ENCODE measurements around the gene ENTPD8. TPM values are rescaled to one million over a fixed set of nuclear protein-coding genes. Genes with fewer than 3 reads are reported as not detected.

ENTPD8 gene
- total and polyA plus RNA-seq, 10 of the 15 experiments (the other 5 are each of a cell fraction or from before 2014, with no cell fraction given) = not detected

GRCh38 chr9:137486545-137487453, 45.6 kb upstream of the ENTPD8 start:
- H3K4me1 ChIP-seq (ENCODE audit: control insufficient read depth, insufficient read depth, low read length) = no peaks in the 10 kb centered on the region
- H3K27ac ChIP-seq (ENCODE audit: control insufficient read depth, insufficient read depth) = no peak overlapping the region
- no peaks in the 10 kb centered on the region for H4K20me1 ChIP-seq (ENCODE audit: control insufficient read depth, insufficient read depth)
- intact Hi-C loops (cut with micrococcal nuclease; ENCODE audit: unreplicated experiment) (no loop called here), in situ Hi-C loops (cut with MboI) (no loop called here)
- H3K4me2 ChIP-seq (ENCODE audit: control insufficient read depth, insufficient read depth) = no peak overlapping the region
- TF ChIP-seq NFYB (IDR thresholded peaks at IDR 0.05; ENCODE audit: insufficient read depth, low read depth, low read length) = no peak
- TF ChIP-seq ZBTB4 (CRISPR knock-in tag; IDR thresholded peaks at IDR 0.05) = no peak
- no peak for TF ChIP-seq RFX5 (IDR thresholded peaks at IDR 0.05; ENCODE audit: low read depth, low read length)
- TF ChIP-seq POLR2AphosphoS5 (IDR thresholded peaks at IDR 0.05; ENCODE audit: low read length) = no peak
- TF ChIP-seq CBFB (IDR thresholded peaks at IDR 0.05; ENCODE audit: low read depth) = no peak
- TF ChIP-seq BCL3 (IDR thresholded peaks at IDR 0.05; ENCODE audit: borderline replicate concordance, insufficient read depth, low read depth, low read length, poor library complexity, severe bottlenecking) = no peak
- ChIA-PET POLR2A (no interaction called here), CTCF (no interaction called here), RAD21 (ENCODE audit: unreplicated experiment) (no interaction called here), SMC1A (ENCODE audit: uncharacterized antibody, unreplicated experiment) (no interaction called here)
- no peaks in the 10 kb centered on the region for H3K36me3 ChIP-seq (ENCODE audit: control insufficient read depth in 2 of 2, insufficient read depth in 2 of 2, low read length in 1 of 2)
- no peaks in the 10 kb centered on the region for H3K27me3 ChIP-seq (replicated peaks in 1 of 2; ENCODE audit: control insufficient read depth in 2 of 2, insufficient read depth in 2 of 2, low read length in 1 of 2)
- no TSS peak for BruUV-seq (replicated peaks)
- no peak overlapping the region for H3K9ac ChIP-seq (ENCODE audit: control insufficient read depth, insufficient read depth, low read length)
- no peak overlapping the region for H3K4me3 ChIP-seq
- ATAC-seq = no peak
- no peaks in the 10 kb centered on the region for H3K79me2 ChIP-seq (ENCODE audit: control insufficient read depth, insufficient read depth, low read length)
- no peaks in the 10 kb centered on the region for H3K9me3 ChIP-seq (replicated peaks; ENCODE audit: control insufficient read depth, insufficient read depth, low read length)
- 40% methylated on average over 32 of the region's 35 CpGs for WGBS (ENCODE audit: insufficient coverage, insufficient replicate concordance, low lambda C conversion rate, missing lambda C conversion rate)
- FAIRE-seq = no peak
- no peak overlapping the region for H2AFZ ChIP-seq (ENCODE audit: control insufficient read depth, low read depth, low read length)
- DNase-seq (ENCODE audit: low read depth, low spot score) = no peak
